ENCODE results near the gene EIPR1.

GRCh38 chr2:3311601-3312000 lies 66.0 kb downstream of the EIPR1 start:
- TF ChIP-seq, protein P1, sequence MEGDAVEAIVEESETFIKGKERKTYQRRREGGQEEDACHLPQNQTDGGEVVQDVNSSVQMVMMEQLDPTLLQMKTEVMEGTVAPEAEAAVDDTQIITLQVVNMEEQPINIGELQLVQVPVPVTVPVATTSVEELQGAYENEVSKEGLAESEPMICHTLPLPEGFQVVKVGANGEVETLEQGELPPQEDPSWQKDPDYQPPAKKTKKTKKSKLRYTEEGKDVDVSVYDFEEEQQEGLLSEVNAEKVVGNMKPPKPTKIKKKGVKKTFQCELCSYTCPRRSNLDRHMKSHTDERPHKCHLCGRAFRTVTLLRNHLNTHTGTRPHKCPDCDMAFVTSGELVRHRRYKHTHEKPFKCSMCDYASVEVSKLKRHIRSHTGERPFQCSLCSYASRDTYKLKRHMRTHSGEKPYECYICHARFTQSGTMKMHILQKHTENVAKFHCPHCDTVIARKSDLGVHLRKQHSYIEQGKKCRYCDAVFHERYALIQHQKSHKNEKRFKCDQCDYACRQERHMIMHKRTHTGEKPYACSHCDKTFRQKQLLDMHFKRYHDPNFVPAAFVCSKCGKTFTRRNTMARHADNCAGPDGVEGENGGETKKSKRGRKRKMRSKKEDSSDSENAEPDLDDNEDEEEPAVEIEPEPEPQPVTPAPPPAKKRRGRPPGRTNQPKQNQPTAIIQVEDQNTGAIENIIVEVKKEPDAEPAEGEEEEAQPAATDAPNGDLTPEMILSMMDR (conservative IDR thresholded peaks at IDR 0.05; ENCODE audit: low read depth, low read length), result no peak
- TF ChIP-seq RCOR1 (IDR thresholded peaks at IDR 0.05; ENCODE audit: insufficient replicate concordance, low read length) (no peak), POLR2A (IDR thresholded peaks at IDR 0.05; ENCODE audit: low read depth, low read length) (no peak), FOS (IDR thresholded peaks at IDR 0.05; ENCODE audit: low read depth, low read length) (no peak), MAFK (IDR thresholded peaks at IDR 0.05; ENCODE audit: low read depth, low read length) (no peak), CEBPB (IDR thresholded peaks at IDR 0.05; ENCODE audit: low read depth, low read length) (no peak), BHLHE40 (IDR thresholded peaks at IDR 0.05; ENCODE audit: low read depth, low read length) (no peak), RFX5 (IDR thresholded peaks at IDR 0.05; ENCODE audit: low read depth, low read length) (no peak), MXI1 (IDR thresholded peaks at IDR 0.05; ENCODE audit: borderline replicate concordance, low read depth, low read length) (no peak), RAD21 (IDR thresholded peaks at IDR 0.05; ENCODE audit: low read length) (no peak), NFE2L2 (IDR thresholded peaks at IDR 0.05; ENCODE audit: low read depth, low read length) (no peak), CHD1 (IDR thresholded peaks at IDR 0.05; ENCODE audit: low read depth, low read length) (no peak), MAZ (IDR thresholded peaks at IDR 0.05; ENCODE audit: borderline replicate concordance, low read depth, low read length) (no peak)
- TF ChIP-seq, protein P2, sequence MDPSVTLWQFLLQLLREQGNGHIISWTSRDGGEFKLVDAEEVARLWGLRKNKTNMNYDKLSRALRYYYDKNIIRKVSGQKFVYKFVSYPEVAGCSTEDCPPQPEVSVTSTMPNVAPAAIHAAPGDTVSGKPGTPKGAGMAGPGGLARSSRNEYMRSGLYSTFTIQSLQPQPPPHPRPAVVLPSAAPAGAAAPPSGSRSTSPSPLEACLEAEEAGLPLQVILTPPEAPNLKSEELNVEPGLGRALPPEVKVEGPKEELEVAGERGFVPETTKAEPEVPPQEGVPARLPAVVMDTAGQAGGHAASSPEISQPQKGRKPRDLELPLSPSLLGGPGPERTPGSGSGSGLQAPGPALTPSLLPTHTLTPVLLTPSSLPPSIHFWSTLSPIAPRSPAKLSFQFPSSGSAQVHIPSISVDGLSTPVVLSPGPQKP (IDR thresholded peaks at IDR 0.05; ENCODE audit: borderline replicate concordance, low read depth, low read length), result no peak

All from IMR-90 (cell line).